ENCODE results near the gene SUPT5H. TPM values are rescaled to one million over a fixed set of nuclear protein-coding genes. Genes with fewer than 3 reads are reported as not detected.

SUPT5H gene
- total and polyA plus RNA-seq, 2 experiments from 2014 or later = 71.6 to 184 TPM

GRCh38 chr19:39403331-39404312 is 41.8 kb upstream of the SUPT5H start:
- H4K20me1 ChIP-seq (ENCODE audit: insufficient read depth, poor library complexity, severe bottlenecking) = peaks cover 16% of the 10 kb centered on the region
- H2AFZ ChIP-seq = no peak overlapping the region
- H3K27ac ChIP-seq = peak overlapping the region; percentile 100
- H3K36me3 ChIP-seq (replicated peaks; ENCODE audit: insufficient read depth, low read depth) = no peaks in the 10 kb centered on the region
- no peaks in the 10 kb centered on the region for H3K27me3 ChIP-seq
- H3K79me2 ChIP-seq = peaks cover 35% of the 10 kb centered on the region
- H3K4me2 ChIP-seq = peak overlapping the region; percentile 87
- H3K4me1 ChIP-seq (ENCODE audit: insufficient read depth) = peaks cover 48% of the 10 kb centered on the region
- no peaks in the 10 kb centered on the region for H3K9me3 ChIP-seq (ENCODE audit: low read depth)
- TF ChIP-seq EZH2phosphoT487 (IDR thresholded peaks at IDR 0.05; ENCODE audit: low read depth, severe bottlenecking, unreplicated experiment) (no peak), EZH2 (IDR thresholded peaks at IDR 0.05; ENCODE audit: borderline replicate concordance) (no peak)
- TF ChIP-seq, protein P1, sequence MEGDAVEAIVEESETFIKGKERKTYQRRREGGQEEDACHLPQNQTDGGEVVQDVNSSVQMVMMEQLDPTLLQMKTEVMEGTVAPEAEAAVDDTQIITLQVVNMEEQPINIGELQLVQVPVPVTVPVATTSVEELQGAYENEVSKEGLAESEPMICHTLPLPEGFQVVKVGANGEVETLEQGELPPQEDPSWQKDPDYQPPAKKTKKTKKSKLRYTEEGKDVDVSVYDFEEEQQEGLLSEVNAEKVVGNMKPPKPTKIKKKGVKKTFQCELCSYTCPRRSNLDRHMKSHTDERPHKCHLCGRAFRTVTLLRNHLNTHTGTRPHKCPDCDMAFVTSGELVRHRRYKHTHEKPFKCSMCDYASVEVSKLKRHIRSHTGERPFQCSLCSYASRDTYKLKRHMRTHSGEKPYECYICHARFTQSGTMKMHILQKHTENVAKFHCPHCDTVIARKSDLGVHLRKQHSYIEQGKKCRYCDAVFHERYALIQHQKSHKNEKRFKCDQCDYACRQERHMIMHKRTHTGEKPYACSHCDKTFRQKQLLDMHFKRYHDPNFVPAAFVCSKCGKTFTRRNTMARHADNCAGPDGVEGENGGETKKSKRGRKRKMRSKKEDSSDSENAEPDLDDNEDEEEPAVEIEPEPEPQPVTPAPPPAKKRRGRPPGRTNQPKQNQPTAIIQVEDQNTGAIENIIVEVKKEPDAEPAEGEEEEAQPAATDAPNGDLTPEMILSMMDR (IDR thresholded peaks at IDR 0.05; ENCODE audit: poor library complexity) = no peak
- no peaks in the 10 kb centered on the region for H3K9me2 ChIP-seq (replicated peaks; ENCODE audit: insufficient read depth)
- H3K4me3 ChIP-seq = peak overlapping the region; percentile 14
- peak; percentile 99 for DNase-seq (ENCODE audit: low spot score)
- WGBS (ENCODE audit: low lambda C conversion rate, missing lambda C conversion rate) = 5% methylated on average over 22 of the region's 43 CpGs

GRCh38 chr19:39405261-39405957 is 40.0 kb upstream of the SUPT5H start:
- no peaks in the 10 kb centered on the region for H3K27me3 ChIP-seq
- DNase-seq (ENCODE audit: low spot score) = no peak
- WGBS (ENCODE audit: low lambda C conversion rate, missing lambda C conversion rate) = 92% methylated on average over 17 of the region's 17 CpGs
- H3K79me2 ChIP-seq = peaks cover 39% of the 10 kb centered on the region
- TF ChIP-seq, protein P1 (IDR thresholded peaks at IDR 0.05; ENCODE audit: poor library complexity) = no peak
- TF ChIP-seq EZH2phosphoT487 (IDR thresholded peaks at IDR 0.05; ENCODE audit: low read depth, severe bottlenecking, unreplicated experiment) (no peak), EZH2 (IDR thresholded peaks at IDR 0.05; ENCODE audit: borderline replicate concordance) (no peak)
- H3K9me3 ChIP-seq (ENCODE audit: low read depth) = no peaks in the 10 kb centered on the region
- peak overlapping the region; percentile 85 for H3K4me2 ChIP-seq
- no peak overlapping the region for H3K4me3 ChIP-seq
- no peaks in the 10 kb centered on the region for H3K36me3 ChIP-seq (replicated peaks; ENCODE audit: insufficient read depth, low read depth)
- peak overlapping the region; percentile 100 for H3K27ac ChIP-seq
- peaks cover 43% of the 10 kb centered on the region for H3K4me1 ChIP-seq (ENCODE audit: insufficient read depth)
- H2AFZ ChIP-seq = no peak overlapping the region
- no peaks in the 10 kb centered on the region for H3K9me2 ChIP-seq (replicated peaks; ENCODE audit: insufficient read depth)
- peaks cover 17% of the 10 kb centered on the region for H4K20me1 ChIP-seq (ENCODE audit: insufficient read depth, poor library complexity, severe bottlenecking)

DNA sequence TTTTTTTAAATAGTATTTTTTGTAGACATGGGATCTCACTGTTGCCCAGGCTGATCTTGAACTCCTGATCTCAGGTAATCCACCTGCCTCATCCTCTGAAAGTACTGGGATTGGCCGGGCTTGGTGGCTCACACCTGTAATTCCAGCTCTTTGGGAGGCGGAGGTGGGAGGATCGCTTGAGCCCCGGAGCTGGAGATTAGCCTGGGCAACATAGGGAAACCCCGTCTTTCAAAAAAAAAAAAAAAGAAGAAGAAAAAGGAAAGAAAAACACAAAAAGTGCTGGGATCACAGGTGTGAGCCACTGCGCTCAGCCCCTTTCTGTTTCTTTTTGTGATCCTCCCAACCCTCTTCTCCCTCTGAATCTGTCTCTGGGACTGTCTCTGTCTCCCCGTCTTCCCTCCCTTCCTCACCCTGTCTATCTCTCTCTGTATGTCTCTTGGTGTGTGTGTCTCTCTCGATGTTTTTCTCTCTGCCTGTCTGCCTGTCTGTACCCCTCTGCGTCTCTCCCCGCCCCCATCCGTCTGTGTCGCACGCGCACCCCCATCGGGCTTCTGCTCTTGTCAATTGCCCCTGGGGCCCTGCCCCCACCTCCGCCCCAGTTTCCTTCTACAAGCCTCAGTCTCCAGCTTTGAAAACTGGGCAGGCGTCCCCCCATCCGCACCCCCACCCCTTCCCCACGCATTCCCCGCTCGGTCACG is 39.3 kb upstream of the SUPT5H start:
- no peaks in the 10 kb centered on the region for H3K36me3 ChIP-seq (replicated peaks; ENCODE audit: insufficient read depth, low read depth)
- H3K9me3 ChIP-seq (ENCODE audit: low read depth) = no peaks in the 10 kb centered on the region
- no peak for DNase-seq (ENCODE audit: low spot score)
- H2AFZ ChIP-seq = no peak overlapping the region
- H4K20me1 ChIP-seq (ENCODE audit: insufficient read depth, poor library complexity, severe bottlenecking) = peaks cover 17% of the 10 kb centered on the region
- peaks cover 43% of the 10 kb centered on the region for H3K4me1 ChIP-seq (ENCODE audit: insufficient read depth)
- WGBS (ENCODE audit: low lambda C conversion rate, missing lambda C conversion rate) = 21% methylated on average over 22 of the region's 22 CpGs
- peaks cover 41% of the 10 kb centered on the region for H3K79me2 ChIP-seq
- H3K4me2 ChIP-seq = peak overlapping the region; percentile 85
- no peaks in the 10 kb centered on the region for H3K9me2 ChIP-seq (replicated peaks; ENCODE audit: insufficient read depth)
- H3K27me3 ChIP-seq = no peaks in the 10 kb centered on the region
- H3K27ac ChIP-seq = peak overlapping the region; percentile 100
- TF ChIP-seq, protein P1 (IDR thresholded peaks at IDR 0.05; ENCODE audit: poor library complexity) = no peak
- H3K4me3 ChIP-seq = peak overlapping the region; percentile 46

Data from hepatocyte (in vitro differentiated cells).